Esophagus squamous epithelium (tissue), 5 donors: ENCODE measurements around the gene VKORC1. TPM values are rescaled to one million over a fixed set of nuclear protein-coding genes. Genes with fewer than 3 reads are reported as not detected.
A peak's percentile ranks its signal among the peaks of the same experiment; 100 is the strongest.

Experiments used
- DNase-seq: peaks from one replicate; lab custom pipeline; 2025; lab: John Stamatoyannopoulos, UW
- H3K27ac ChIP-seq, 4 donors: fragments of 200-600 bp; sonication (generic); one replicate each; pipeline ENCODE4 v1.5.1; 2016 to 2019; ENCODE audit warnings: mild to moderate bottlenecking in 1 of 4
- H3K27me3 ChIP-seq, 4 donors: fragments of 200-600 bp; sonication (generic); 1 replicate in 3 of 4; 2 replicates in 1 of 4; pipeline versions ENCODE4 v1.5.1 to v1.6.0; 2017 to 2021; ENCODE audit warnings: antibody characterized with exemption in 1 of 4
- H3K36me3 ChIP-seq, 3 donors: fragments of 200-600 bp; sonication (generic); one replicate each; pipeline ENCODE4 v1.5.1; 2016 to 2019
- H3K4me1 ChIP-seq, 3 donors: fragments of 200-600 bp; sonication (generic); one replicate each; pipeline ENCODE4 v1.5.1; 2017 to 2019
- H3K4me3 ChIP-seq, 4 donors: fragments of 200-600 bp; sonication (generic); 1 replicate in 3 of 4; 2 replicates in 1 of 4; pipeline ENCODE4 v1.5.1; 2016 to 2019; ENCODE audit warnings: mild to moderate bottlenecking in 2 of 4, moderate library complexity in 1 of 4
- H3K9me3 ChIP-seq, 3 donors: fragments of 200-600 bp; sonication (generic); one replicate each; pipeline ENCODE4 v1.5.1; 2016 to 2019
- POLR2A ChIP-seq, 4 donors: fragments of 450-650 bp; IDR thresholded peaks; one replicate each; pipeline ENCODE4 v1.6.1; 2017; ENCODE audit warnings: antibody characterized with exemption in 4 of 4, mild to moderate bottlenecking in 4 of 4, moderate library complexity in 3 of 4
- WGBS, 2 donors: methylation state at CpG; one replicate each; pipeline ENCODE4 v1.1.5; 2018; 5-methylcytosine and 5-hydroxymethylcytosine counted together
- intact Hi-C: fragments of 100-400 bp; cut with DNase I; formaldehyde crosslinking; loops from one replicate; pipeline ENCODE4 v1.15.0; 2022
- total RNA-seq, 4 donors: library from RNA; depleted of rRNA; stranded (reverse); fragments of >200 nt; gene quantifications; one replicate each; pipeline ENCODE4 v1.1.0, GENCODE V29; 2016
- TF ChIP-seq, protein P1 (sequence below), 6 experiments: fragments of 450-650 bp in 4 of 6; fragments of 200-600 bp in 2 of 6; sonication (generic) in 2 of 6; IDR thresholded peaks; one replicate each; pipeline ENCODE4 v1.5.1; 2016 to 2019; ENCODE audit warnings: antibody characterized with exemption in 6 of 6, mild to moderate bottlenecking in 4 of 6, moderate library complexity in 4 of 6
- donor health status: DM: yes; HTN: yes; CAD: no.

VKORC1 gene
- total RNA-seq, 4 donors from 2014 or later: 27.6 to 56.6 (median 44.0) TPM

DNA sequence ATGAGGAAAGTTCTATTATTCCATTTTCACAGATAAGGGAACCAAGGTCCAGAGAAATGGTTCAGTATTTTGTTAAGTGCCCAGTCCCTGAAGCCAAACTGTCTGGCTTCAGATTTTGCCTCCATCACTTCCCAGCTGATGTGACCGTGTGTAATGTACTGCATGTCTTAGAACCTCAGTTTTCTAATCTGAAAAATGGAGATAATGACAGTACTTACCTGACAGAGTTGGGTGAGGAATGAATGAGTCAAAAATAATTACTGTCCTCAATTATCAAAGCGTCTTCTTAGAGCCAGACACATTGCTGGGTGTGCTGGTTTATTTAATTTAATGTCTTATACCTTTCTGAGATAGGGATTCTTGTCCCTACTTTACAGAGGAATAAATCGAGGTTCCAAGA lies 27.3 kb downstream of the VKORC1 start:
- DNase-seq: no peak
- 86 to 88% methylated on average over 3 of the region's 3 CpGs for WGBS, 2 donors

DNA sequence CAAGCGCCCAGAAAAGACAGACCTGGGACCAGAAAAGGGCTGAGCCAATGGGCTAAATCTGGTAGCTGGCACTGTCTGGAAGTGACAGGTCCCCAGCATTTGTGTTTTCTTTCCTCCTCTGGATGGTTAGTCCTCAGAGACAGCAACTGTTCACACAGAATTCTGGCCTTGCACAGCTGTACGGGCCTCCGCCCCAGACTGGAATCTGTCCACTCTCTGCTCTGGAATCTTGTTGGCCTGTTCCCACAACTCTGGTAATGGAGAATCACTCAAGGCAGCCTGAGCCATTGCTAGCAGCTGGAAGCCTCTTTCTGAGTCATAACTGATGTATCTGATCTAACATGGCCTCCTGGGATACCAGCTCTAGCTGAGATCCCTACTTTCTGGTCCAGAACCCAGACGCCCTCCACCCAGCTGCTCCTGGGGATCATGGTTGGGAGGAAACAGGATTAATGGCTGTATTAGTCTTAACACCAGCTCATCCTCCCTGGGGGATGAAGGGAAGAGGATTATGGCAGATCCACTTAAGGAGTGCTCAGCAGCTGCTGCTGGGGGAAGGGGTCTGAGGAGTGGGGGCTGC lies 29.6 kb downstream of the VKORC1 start:
- Histone ChIP-seq H3K27me3 (no peaks in the 10 kb centered on the region), H3K36me3 (peaks cover 20 to 39% (median 24%) of the 10 kb centered on the region in 3 donors), H3K27ac (peak overlapping the region; percentile 2 to 85 (median 48)), H3K9me3 (no peaks in the 10 kb centered on the region), H3K4me3 (peak overlapping the region in 1 of 4 donors; percentile 4), H3K4me1 (peaks cover 4 to 24% (median 13%) of the 10 kb centered on the region in 3 donors)
- WGBS, 2 donors: 40 to 67% methylated on average over 2 of the region's 4 CpGs
- TF ChIP-seq, protein P1, sequence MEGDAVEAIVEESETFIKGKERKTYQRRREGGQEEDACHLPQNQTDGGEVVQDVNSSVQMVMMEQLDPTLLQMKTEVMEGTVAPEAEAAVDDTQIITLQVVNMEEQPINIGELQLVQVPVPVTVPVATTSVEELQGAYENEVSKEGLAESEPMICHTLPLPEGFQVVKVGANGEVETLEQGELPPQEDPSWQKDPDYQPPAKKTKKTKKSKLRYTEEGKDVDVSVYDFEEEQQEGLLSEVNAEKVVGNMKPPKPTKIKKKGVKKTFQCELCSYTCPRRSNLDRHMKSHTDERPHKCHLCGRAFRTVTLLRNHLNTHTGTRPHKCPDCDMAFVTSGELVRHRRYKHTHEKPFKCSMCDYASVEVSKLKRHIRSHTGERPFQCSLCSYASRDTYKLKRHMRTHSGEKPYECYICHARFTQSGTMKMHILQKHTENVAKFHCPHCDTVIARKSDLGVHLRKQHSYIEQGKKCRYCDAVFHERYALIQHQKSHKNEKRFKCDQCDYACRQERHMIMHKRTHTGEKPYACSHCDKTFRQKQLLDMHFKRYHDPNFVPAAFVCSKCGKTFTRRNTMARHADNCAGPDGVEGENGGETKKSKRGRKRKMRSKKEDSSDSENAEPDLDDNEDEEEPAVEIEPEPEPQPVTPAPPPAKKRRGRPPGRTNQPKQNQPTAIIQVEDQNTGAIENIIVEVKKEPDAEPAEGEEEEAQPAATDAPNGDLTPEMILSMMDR (IDR thresholded peaks at IDR 0.05): no peak
- no peak for TF ChIP-seq POLR2A (IDR thresholded peaks at IDR 0.05)
- no peak for DNase-seq
- intact Hi-C loops: no loop called here

More for the DNA sequence above, 27.3 kb downstream of the VKORC1 start:
- intact Hi-C loops: no loop called here
- H3K4me3 ChIP-seq: no peak overlapping the region
- peaks cover 0 to 16% (median 7%) of the 10 kb centered on the region in 3 donors for H3K36me3 ChIP-seq
- no peaks in the 10 kb centered on the region for H3K27me3 ChIP-seq
- H3K4me1 ChIP-seq: peaks cover 8 to 45% (median 22%) of the 10 kb centered on the region in 3 donors
- no peak overlapping the region for H3K27ac ChIP-seq
- no peaks in the 10 kb centered on the region for H3K9me3 ChIP-seq
- no peak for TF ChIP-seq POLR2A (IDR thresholded peaks at IDR 0.05)
- TF ChIP-seq, protein P1 (IDR thresholded peaks at IDR 0.05): no peak

DNA sequence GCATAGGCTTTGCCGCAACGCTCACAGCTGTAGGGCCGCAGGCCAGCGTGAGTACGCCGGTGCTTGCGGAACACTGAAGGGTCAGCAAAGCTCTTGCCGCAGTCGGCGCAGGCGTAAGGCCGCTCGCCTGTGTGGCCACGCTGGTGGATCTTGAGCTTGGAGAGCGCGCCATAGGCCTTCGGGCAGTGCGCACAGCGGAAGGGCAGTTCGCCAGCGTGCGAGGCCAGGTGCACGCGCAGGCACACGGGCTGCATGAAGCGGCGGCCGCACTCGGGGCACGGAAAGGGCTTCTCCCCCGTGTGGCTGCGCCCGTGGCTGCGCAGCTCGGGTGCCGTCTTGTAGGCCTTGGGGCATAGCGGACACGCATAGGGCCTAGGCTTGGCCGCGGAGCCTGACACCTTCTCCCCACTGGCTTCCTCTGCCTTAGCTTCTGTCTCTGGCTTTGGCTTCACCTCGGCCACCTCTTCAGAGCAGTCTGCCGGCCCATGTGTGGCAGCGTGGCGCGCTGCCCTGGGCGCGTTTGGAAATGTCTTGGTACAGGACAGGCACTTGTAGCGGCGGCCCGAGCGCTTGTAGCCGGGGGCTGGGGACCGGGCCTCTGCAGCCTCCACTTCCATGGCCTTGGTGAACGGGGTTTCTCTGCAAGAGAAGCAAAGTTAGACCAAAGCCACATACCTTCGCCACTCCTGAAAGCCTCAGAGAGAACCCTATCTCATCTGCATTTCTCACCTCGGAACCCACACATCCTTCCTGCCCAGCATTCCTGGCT lies 30.6 kb downstream of the VKORC1 start:
- Histone ChIP-seq H3K27me3 (no peaks in the 10 kb centered on the region), H3K27ac (peak overlapping the region in 3 of 4 donors; percentile 30 to 66 (median 65)), H3K4me3 (no peak overlapping the region), H3K9me3 (no peaks in the 10 kb centered on the region), H3K4me1 (peaks cover 4 to 24% (median 13%) of the 10 kb centered on the region in 3 donors), H3K36me3 (peaks cover 20 to 46% (median 24%) of the 10 kb centered on the region in 3 donors)
- DNase-seq: no peak
- no peak for TF ChIP-seq POLR2A (IDR thresholded peaks at IDR 0.05)
- TF ChIP-seq, protein P1 (IDR thresholded peaks at IDR 0.05): no peak
- WGBS, 2 donors: 75 to 92% methylated on average over 9 to 21 of the region's 56 CpGs
- intact Hi-C loops: no loop called here

DNA sequence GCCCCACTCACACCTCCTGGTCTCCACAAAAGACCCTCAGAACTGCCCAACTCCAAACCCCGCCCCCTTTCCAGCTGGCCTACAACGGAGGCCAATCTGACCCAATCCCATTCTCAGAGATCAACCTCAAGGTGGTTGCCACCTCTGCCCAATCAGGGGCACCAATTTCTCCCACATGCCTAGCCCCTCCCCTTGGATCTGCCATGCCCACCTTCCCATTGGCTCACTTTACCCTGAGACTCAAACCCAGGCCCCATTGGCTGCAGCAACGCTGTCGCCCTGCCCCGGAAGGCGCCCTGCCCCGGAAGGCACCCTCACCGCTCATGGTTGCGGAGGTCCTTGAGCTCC lies 31.1 kb downstream of the VKORC1 start:
- Histone ChIP-seq H3K27me3 (no peaks in the 10 kb centered on the region), H3K9me3 (no peaks in the 10 kb centered on the region), H3K4me3 (no peak overlapping the region), H3K36me3 (peaks cover 20 to 51% (median 24%) of the 10 kb centered on the region in 3 donors), H3K27ac (peak overlapping the region in 1 of 4 donors; percentile 65), H3K4me1 (peaks cover 4 to 24% (median 13%) of the 10 kb centered on the region in 3 donors)
- intact Hi-C loops: no loop called here
- no peak for DNase-seq
- WGBS, 2 donors: 78 to 100% methylated on average over 2 to 3 of the region's 9 CpGs
- TF ChIP-seq, protein P1 (IDR thresholded peaks at IDR 0.05): no peak
- TF ChIP-seq POLR2A (IDR thresholded peaks at IDR 0.05): no peak
